ENCODE data around the gene MAZ.
A peak's percentile ranks its signal among the peaks of the same experiment; 100 is the strongest.
"Not testable (repeated sequence)": the region's sequence is repeated elsewhere in the genome, so short reads cannot be mapped to it uniquely, and the experiment has no call there.

MAZ gene

DNA sequence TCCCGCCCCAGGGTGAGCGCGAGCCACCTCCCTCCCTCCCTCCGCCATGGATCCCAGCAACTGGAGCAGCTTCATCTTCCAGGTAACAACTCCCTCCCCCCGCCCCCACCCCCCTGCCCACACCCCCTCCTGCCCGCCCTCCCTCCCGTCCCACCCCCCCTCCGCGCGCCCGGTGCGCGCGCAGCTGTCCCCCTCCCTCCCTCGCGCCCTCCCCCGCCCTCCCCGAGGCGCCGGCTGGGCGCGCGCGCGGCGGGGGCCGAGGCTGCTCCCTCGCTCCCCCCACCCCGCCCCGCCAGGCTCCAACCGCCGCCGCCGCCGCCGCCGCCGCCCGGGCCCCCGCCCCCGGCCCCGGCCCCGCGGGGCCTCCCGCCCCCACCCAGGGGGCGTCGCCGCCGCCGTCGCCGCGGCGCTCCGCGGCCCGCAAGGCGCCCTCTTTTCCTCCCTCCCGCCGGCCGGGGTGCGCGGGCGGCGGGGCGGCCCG is at the start of gene MAZ:
Gene MAZ, plus strand, starts transcription at position 431 of the 481 bp plus-strand sequence. CDS start 173 bp downstream, outside the sequence.
- DNase-seq (ENCODE audit: low spot score): peak; percentile 80

GRCh38 chr16:29756654-29757053 is 49.7 kb upstream of the MAZ start:
- no peak for DNase-seq (ENCODE audit: low spot score)

DNA sequence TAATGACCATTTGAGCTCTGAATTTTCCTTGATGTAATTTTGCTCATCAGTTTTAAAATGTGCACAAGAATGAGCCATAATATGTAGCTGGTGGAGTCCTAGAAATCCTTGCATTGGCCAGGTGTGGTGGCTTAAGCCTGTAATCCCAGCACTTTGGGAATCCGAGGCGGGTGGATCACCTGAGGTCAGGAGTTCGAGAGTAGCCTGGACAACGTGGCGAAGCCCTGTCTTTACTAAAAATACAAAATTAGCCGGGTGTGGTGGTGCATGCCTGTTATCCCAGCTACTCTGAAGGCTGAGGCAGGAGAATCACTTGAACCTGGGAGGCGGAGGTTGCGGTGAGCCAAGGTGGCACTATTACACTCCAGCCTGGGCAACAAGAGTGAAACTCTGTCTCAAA is 49.2 kb upstream of the MAZ start:
- DNase-seq (ENCODE audit: low spot score): not testable (repeated sequence)

DNA sequence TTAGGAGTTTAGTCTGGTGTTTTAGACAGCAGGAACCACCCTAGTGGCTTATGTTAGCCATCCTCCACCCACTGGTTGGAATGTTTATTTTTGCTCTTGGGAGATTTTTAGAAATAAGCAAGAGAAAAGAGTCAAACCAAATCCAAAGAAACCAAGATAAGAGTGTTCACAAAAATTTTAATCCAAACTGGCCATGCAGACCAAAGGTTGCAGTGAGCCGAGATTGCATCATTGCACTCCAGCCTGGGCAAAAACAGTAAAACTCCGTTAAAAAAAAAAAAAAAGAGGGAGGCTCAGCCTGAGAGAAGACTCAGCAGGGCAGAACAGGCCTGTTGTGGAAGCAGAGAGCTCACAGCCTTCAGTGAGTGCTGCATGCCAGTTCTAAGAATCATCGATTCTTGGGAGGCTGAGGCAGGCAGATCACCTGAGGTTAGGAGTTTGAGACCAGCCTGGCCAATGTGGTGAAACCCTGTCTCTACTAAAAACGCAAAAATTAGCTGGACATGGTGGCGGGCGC is 48.3 kb upstream of the MAZ start:
- DNase-seq (ENCODE audit: low spot score): no peak

GRCh38 chr16:29760567-29761279 is 45.6 kb upstream of the MAZ start:
- no peak for DNase-seq (ENCODE audit: low spot score)

GRCh38 chr16:29761280-29761651 is 45.1 kb upstream of the MAZ start:
- DNase-seq (ENCODE audit: low spot score): not testable (repeated sequence)

DNA sequence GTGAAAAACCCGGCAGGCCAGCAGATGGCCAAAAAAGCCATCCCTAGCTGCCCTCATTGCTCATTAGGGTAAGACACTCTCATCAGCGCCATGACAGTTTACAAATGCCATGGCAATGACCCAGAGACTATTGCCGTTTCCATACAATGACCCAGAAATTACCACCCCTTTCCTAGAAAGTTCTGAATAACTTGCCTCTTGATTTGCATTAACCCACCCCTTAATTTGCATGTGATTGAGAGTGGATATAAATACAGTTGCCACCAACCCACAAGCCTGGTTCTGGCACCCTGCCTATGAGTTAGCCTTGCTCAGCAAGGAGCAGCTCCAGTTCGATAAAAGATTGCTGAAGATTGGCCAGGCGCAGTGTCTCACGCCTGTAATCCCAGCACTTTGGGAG is 44.4 kb upstream of the MAZ start:
- DNase-seq (ENCODE audit: low spot score): no peak

- DNase-seq (ENCODE audit: low spot score): no peak
These were observed 43.0 kb upstream of the MAZ start for GRCh38 chr16:29763326-29763725.

DNA sequence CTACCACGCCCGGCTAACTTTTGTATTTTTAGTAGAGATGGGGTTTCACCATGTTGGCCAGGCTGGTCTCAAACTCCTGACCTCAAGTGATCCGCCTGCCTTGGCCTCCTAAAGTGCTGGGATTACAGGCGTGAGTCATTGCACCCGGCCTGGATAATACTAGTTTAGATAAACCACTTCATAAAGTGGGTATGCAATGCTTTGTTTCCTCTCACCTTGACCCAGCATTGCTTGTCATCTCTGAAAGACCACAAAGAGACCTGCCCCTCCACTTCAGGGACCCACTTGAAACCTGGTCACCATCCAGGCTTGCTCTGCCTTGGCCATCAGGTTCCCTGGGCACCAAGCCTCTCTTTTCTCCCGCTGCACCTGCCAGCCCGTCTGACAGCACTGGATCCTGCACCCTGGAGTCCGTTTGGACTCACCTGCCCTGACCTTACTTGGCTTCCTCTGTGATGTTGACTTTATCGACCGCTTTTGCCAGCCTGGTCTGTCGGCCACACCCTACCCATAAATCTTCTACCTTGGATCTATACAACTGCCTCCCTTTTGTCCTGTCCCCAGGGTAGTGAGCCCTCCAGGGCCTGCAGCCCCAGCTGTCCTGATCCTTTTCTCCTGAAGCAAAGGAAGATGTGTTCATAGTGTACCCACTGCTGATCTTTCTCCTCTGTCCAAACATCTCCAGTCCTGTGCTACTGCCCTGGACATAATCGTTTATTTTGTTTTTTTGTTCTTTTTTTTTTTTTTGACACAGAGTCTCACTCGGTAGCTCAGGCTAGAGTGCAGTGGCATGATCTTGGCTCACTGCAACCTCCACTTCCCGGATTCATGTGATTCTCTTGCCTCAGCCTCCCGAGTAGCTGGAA is 40.9 kb upstream of the MAZ start:
- no peak for DNase-seq (ENCODE audit: low spot score)

DNA sequence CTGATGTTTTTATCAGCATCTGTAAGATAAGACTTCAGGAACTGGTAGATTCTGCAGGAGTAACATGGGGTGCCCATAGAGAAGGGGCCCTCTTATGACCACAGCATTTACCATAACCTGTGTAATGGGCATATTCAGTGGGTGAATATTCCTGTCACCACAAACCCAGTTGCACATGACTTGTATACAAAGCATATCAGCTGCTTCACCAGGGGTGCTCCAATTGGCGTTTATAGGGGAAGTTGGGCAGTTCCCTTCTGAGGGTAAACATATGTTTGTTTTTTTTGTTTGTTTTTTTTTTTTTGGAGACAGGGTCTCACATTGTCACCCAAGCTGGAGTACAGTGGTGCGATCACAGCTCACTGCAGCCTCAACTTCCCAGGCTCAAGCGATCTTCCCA is 39.8 kb upstream of the MAZ start:
- DNase-seq (ENCODE audit: low spot score): no peak

DNA sequence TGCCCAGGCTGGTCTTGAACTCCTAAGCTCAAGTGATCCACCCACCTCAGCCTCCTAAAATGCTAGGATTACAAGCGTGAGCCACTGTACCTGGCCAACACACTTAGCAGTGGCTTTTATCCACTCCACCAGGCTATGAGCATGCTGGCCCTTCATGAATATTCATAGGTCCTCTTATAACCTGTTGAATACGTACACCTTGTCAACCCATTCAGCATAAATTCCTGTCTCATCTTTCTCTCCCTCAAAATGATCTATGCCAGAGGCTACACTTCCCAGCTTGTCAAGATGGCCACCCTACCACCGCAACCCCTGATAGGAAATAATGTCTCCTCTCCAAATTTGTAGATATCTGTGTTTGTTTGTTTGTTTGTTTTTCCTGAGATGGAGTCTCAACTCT is 39.3 kb upstream of the MAZ start:
- no peak for DNase-seq (ENCODE audit: low spot score)

DNA sequence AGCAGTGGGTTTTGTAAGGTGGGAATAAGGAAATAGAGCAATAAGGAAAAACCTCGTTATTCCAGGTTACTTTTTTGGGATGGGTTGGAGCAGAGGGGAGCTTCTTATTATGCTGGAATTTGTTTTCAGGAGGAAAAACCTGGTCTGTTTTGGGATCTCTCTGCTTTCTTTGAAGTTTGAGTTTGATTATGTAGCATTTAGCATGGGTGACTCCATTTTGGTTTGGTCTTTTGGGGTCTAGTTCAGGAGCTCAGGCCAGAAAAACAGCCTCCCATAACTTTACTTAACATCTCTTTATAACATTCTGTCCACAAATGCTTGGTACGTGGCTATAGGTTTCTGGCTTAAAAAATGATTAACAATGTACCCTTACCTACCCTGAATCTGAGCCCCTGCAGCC is 36.8 kb upstream of the MAZ start:
- DNase-seq (ENCODE audit: low spot score): no peak

DNA sequence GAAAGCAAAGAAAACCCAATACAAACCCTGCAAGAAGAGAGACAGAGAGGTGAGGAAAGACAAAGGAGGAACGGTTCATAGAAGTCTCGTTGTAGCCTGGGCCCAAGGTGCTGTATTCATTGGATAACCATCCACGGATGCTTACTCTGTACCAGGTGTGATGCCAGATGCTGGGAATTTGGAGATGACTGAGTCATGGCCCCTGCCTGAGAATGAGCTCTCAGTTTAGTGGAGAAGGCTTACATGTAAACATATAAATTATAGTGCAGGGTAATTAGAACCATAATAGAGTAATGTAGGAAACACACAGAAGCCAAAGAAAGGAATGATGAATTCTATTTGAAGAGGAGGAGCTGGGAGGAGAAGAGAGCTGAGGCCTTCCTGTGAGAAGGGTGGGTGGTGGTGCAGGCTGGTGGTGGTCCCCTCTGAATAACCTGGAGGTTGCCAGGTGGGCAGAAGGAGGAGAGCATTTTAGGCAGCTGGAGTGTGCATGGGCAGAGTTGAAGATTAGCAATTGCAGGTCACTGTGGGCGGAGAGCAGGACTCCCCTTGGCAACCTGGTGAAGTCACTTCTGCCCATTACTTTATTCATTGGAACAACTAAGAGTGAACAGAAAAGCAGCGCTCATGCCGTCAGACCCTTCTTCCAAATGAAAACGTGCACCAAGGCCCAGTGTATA is 35.9 kb upstream of the MAZ start:
- DNase-seq (ENCODE audit: low spot score): no peak

DNA sequence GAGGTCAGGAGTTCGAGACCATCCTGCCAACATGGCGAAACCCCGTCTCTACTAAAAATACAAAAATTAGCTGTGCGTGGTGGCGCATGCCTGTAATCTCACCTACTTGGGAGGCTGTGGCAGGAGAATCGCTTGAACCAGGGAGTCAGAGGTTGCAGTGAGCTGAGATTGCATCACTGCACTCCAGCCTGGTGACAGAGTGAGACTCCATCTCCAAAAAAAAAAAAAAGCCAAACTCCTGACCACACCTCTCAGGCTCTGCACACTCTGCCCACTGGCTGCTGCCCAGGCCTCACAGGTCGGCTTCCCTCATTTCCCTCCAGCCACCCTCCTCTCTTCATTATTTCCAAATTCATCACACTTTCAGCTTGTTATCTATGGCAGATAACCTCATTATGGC is 34.0 kb upstream of the MAZ start:
- not testable (repeated sequence) for DNase-seq (ENCODE audit: low spot score)

GRCh38 chr16:29774730-29775129 is 31.6 kb upstream of the MAZ start:
- no peak for DNase-seq (ENCODE audit: low spot score)

GRCh38 chr16:29775742-29776408 is 30.5 kb upstream of the MAZ start:
- DNase-seq (ENCODE audit: low spot score): no peak

DNA sequence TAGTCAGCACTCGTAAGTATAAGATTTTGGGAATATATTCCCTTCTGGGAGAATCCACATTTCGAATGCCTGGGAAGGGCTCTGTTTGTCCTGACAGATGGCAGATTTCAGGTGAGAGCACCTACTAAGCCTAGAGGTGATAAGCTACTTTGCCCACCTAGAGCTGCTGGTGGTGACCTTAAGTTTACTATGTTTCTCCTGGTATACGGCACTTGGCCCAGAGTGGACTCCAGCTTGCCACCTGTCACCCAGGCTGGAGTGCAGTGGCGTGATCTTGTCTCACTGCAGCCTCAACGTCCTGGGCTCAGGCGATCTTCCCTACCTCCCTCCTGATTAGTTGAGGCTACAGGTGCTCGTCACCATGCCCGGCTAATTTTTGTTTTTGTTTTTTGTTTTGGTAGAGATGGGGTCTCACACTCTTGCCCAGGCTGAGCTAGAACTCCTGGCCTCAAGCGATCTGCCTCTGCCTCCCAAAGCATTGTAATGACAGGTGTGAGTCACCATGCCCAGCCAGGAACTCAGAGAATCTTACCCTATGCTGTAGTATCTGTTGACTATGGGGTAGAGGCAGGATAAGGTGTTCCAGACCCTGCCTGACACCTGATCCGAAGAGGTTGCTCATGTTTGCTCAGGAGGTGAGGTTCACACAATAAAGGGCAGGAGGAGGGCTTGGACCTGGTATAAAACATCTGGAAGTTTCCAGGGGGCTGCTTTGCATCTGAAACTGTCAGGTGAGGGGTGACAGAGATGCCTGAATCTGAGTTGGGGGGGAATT is 28.6 kb upstream of the MAZ start, which contains the start of gene ZG16:
Gene ZG16, plus strand, starts transcription at position 681 of the 775 bp plus-strand sequence. CDS start 1,011 bp downstream, outside the sequence.
- no peak for DNase-seq (ENCODE audit: low spot score)

- no peak for DNase-seq (ENCODE audit: low spot score)
These were observed 26.9 kb upstream of the MAZ start for GRCh38 chr16:29779474-29779873.

DNA sequence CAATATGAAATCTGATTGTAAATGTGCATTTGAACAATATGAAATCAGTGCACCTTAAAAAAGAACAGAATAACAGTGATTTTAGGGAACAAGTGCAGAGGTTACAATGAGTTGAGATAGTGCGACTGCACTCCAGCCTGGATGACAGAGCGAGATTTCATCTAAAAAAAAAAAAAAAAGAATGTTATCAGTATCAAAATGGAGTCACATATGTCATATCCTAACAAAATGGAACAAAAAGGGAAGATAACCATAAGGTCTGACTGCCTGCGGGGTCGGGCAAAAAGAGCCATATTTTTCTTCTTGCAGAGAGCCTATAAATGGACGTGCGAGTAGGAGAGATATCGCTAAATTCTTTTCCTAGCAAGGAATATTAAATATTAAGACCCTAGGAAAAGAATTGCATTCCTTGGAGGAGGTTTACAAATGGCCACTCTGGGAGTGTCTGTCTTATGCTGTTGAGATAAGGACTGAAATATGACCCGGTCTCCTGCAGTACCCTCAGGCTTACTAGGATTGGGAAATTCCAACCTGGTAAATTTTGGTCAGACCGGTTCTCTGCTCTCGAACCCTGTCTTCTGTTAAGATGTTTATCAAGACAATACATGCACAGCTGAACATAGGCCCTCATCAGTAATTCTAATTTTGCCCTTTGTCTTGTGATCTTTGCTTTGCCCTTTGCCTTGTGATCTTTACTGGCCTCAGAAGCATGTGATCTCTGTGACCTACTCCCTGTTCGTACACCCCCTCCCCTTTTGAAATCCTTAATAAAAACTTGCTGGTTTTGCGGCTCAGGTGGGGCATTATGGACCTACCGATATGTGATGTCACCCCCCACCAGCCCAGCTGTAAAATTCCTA is 23.0 kb upstream of the MAZ start:
- not testable (repeated sequence) for DNase-seq (ENCODE audit: low spot score)

- no peak for DNase-seq (ENCODE audit: low spot score)
These were observed 22.2 kb upstream of the MAZ start for GRCh38 chr16:29784157-29784556.

All from hematopoietic multipotent progenitor cell treated with erythropoietin and hydrocortisone succinate and interleukin-3 and kit ligand, for 17 days (in vitro differentiated cells).